Measurements from ENCODE around the gene DNAJC12.
"Not testable (repeated sequence)": the region's sequence is repeated elsewhere in the genome, so short reads cannot be mapped to it uniquely, and the experiment has no call there.

The DNAJC12 gene

DNA sequence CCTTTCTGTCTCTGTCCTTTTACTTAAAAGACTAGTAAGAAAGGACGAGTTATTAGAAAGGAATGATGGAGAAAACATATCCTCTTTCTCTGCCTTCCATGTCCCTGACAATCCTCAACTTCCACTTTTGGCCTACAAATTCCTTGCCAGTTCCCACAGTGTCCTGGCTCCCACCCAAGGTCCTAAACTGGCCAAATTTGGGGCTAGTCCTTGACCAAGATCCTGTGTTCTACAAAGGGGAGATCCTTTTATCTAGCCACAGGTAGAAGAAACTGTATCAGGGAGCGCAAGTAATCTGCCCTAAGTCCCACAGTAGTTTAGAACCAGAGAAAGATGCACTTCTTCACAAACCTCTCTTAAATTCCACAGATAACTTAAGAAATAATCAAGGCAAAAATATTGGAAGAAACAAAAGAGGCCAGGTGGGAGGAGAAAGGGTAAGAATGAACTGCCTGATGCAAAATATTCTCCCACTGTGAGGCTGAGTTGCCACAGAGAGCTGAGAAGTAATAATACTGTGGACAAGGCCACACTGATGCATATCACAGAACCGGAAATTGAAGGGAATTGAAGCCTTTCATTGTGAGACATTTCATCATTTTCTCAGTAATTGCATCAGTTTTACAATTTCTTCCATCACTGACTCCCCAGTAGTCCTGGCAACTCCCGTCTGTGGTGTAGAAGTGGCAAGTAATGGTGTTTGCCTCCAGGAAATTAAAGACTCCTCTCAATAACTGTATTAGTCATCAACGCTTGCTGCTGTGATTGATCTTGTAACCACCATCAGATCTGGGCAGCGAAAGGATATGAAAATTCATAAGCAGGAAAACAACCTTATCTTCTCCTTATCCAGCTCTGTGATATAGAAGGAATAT is 47.2 kb downstream of the DNAJC12 start:
- DNase-seq, result no peak

DNA sequence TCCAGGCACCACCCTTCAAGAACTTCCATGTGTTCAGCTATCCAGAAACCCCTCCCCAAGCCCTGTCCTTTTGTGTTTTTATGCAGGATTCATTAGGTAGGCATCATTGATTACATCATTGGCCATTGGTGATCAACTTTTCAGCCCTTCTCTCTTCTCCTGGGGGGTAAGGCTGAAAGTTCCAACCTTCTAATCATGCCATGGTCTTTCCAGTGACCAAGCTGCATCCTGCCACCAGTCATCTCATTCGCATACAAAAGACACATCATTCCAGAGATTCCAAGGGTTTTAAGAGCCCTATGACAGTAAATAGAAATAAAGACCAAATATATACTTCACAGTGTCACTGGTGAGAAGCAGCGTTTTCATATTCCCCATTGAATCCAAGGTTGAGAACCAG is 48.2 kb downstream of the DNAJC12 start:
- no peak for DNase-seq

DNA sequence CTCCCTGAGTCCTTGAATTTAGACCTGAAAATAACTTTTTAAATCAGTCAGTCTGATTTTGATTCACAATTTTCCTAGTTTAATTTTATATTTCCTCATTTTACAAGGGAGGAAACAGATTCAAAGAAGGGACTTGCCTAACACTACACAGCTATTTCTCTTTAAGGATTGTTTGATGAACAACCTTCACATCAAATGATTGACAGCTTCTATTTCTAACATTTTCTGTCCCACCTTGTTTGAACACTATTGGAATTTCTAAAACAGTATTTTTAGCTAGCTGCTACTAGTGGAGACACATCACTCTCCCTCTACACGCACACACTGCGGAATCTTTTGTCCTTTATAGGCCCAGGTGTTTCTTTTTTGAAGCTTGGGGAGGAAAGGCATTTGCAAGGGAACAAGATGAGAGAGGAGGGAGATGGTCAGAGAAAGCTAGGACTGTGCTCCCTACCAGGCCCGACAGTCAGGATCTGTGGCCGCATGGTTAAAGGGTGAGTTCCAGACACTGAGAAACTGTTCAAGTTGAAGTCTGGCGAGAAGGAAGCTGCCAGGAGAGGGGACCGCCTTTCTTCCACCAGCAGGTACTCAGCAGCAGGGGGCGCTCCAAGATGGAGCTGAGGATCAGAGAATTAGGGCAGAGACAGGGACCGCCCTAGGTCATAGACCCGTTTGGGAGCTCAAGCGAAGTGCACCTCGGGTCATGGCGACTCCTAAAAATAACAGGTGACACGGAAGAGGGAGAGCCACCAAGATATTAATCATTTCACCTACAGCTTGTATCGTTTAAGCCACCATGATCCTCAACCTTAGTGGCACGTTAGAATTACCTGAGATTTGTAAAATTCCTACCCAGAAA is 49.7 kb downstream of the DNAJC12 start:
- peak; percentile 87 for DNase-seq

DNA sequence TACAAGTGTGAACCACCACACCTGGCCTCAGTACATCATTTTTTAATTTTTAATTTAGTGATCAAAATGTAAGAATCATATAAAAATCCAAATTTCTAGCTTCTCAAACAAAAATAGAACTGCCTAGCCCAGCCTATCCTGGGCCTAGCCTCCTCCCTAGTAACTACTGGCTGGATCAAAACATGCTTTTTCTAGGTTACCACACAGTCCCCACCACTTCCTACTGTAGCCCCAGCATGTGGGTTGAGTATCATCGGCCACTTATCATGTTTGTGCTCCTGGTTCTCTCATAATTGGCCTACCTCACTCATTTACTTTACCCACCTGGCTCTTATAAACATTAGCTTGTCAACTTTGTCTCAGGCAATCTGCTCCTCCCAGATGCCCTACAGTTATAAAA is 52.9 kb downstream of the DNAJC12 start:
- no peak for DNase-seq

DNA sequence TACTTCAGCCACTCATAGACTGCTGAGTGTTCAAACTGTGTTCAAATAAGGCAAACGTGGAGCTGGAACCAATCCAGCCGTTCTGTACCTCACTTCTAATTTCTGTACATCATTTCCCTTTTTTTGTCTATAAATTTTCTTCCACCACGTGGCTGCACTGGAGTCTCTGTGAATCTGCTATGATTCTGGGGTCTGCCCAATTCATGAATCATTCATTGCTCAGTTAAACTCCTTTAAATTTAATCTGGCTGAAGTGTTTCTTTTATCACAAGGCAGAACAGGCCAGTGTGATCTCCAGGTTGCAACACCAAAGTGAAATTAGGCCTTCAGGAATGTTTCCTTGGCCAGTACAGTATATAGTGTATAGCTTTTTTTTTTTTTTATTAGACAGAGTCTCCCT is 53.5 kb downstream of the DNAJC12 start:
- no peak for DNase-seq

DNA sequence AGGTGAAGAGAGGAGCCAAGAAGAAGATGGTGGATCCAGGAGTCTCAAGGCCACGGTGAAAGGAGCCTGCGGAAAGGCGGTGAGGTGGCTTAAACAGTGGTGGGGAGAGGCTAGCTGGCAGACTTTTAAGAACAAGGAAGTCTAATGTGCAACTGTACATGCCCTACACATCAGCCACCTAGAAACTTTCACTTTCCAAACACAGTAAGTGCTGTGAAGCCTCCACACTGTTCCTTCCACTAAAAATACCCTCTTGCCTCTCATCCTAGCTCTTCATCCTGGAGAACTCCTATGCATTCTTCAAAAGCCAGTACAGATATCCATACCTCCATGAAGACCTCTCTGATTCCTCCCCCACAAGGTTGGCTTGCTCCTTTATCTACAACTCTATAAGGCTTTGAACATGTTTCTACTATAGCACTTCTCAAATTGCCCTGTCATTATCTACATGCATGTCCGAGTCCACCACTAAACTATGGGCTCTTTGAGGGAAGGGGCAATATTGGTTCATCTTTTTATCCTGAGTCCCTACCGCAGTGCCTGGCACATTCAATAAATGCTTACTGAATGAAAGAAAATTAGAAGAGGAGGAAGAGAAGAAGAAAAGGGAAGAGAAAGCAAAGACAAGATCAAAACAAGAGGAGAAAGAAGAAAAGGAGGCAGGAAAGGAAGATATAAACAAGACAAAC is 54.2 kb downstream of the DNAJC12 start:
- DNase-seq, result no peak

DNA sequence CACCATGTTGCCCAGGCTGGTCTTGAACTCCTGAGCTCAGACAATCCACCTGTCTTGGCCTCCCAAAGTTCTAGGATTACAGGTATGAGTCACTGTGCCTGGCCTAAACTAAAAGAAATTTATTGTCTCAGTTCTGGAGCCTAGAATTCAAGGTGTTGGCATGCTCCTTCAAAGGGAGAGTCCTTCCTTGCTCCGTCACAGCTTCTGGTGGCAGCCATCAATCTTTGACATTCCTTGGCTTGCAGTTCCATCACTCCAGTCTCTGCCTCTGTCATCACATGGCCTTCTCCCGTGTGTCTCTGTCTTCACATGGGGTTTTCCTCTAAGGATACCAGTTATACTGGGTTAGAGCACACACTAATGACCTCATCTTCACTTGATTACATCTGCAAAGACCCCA is 55.5 kb downstream of the DNAJC12 start:
- DNase-seq, result no peak

DNA sequence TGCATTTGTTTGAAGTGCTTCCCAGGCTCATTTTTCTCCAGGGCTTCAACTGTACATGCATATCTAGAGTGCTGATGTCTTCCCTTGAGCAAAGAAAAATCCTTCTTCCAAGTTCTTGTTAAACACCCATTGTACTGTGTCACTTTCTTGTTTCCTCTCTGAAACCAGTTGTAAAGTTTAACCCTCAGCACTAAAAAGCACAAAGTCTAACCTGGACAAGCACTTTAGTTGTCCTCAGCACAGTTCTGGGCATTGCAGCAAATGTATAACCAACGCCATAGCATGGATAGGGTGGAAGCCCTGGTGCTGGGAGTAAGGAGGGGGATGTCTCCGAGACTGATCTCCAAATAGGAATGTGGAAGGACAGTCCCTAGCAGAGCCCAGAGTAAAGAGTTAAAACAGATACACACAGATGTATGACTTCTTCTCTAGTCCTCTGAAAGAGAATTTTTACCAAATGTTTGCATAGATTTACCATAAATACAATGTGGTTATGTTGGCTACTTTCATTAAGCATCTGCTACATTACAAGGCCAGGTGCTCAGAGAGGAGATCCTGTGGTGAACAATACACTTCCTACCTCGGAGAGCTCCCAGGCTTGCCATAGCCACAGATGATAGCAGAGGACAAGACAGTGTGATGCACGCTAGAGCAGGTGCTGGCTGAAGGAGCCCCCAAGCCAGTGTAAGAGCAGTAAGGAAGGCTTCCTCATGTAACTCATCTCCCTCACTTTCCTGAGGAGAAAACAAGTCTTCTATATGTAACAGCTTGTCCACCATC is 57.0 kb downstream of the DNAJC12 start:
- DNase-seq, result no peak

DNA sequence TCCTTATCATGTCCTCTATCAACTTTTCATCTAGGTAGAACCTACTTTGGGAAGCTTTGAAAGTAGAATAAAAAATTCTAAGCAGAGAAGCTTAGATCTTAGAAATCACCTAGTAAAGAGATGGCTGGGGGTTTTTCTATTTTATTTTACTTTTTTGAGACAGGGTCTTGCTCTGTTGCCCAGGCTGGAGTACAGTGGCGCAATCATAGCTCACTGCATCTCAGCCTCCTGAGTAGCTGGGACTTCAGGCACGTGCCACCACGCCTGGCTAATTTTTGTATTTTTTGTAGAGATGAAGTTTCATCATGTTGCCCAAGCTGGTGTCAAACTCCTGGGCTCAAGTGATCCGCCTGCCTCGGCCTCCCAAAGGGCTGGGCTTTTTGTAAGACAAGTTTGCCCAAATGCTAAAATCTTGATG is 57.8 kb downstream of the DNAJC12 start:
- not testable (repeated sequence) for DNase-seq

DNA sequence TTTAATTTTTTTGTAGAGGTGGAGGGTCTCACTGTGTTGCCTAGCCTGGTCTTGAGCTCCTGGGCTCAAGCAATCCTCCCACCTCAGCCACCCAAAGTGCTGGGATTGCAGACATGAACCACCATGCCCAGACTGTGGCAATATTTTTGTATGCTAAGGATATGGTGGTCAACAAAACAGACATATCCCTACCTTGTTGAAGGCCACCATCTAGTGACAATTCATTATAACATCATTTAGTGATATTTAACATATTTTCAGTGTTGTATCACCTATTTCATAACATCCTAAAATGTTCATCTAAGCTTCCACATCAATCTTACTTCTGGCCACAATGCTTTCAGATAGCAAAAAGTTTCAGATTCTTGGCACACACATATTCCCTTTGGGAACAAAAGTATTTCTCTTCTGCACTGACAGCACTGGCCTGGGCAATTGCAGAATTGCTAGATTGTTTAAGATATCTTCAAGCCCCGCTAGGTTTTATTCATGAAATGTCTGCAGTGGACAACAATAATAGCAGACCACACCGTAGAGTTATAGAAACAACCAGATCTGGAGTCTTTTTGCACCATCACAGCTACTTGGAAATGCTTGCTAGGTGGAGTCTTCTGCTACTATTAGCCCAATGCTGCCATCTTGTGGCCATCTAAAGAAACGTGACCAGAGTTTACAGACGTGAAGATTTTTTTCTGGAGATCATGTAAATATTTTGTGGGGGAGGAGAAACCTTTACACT is 58.4 kb downstream of the DNAJC12 start:
- DNase-seq, result peak; percentile 73

DNA sequence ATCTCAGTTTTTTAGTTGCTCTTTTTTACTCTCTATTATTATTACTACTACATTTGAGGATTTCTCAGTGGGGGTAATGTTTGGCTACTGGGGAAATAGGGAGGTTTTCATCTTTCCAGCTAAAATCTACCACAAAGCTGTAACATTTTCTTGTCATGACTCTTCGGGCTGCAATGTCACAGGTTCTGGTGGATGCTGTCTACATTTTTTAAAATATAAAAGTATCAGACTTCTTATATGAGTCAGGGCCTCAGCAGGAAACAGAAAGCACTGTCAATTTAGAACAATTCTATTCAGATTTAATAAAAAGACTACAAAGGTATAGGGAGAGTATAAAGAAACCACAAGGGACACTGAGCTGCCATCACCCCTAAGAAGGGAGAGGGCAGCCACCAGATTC is 61.6 kb downstream of the DNAJC12 start:
- no peak for DNase-seq

DNA sequence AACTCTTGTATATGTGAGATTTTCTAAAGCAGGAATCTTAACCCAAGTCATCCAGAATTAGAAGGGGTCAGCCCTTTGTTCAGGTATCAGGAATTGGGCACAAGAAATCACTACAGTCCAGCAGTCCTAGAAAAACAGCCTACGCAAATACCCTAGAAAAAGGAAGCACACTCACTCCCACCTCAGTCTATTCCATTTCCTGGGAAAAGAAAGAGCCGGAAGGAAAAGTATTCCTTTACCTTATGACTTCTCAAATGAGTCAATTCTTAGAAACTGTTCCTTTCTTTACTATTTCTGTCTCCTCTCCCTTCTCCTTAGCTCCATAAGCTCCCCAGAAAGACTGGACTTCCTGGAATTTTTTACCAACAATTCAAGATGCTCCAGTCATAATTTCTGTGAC is 62.7 kb downstream of the DNAJC12 start:
- no peak for DNase-seq

DNA sequence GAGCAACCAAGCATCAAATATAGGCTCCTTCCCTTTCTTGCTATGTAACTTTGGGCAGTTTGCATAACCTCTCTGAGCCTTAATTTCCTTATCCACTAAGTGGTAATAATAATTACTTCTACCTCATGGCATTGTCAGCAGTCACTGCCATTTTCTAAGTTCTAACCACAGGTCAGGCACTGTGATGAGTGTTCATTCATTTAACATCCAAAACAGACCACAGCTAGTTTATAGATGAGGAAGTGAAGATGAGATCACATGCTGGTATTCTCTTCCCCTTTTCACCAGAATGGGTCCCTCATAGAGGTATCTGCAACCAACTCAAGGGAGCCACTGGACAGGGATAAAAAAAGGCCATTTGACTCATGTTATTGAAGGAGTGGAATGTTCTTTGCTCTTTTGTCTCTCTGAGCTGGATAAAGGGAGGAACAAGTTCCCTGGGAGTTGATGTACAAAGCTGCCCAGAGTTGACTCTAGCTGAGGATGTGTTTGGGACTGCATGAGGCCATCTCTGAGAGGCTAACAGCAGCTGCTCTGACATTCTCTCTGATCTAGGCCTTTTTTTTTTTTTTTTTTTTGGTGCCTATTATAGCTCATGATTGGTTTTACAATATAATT is 65.0 kb downstream of the DNAJC12 start:
- no peak for DNase-seq

DNA sequence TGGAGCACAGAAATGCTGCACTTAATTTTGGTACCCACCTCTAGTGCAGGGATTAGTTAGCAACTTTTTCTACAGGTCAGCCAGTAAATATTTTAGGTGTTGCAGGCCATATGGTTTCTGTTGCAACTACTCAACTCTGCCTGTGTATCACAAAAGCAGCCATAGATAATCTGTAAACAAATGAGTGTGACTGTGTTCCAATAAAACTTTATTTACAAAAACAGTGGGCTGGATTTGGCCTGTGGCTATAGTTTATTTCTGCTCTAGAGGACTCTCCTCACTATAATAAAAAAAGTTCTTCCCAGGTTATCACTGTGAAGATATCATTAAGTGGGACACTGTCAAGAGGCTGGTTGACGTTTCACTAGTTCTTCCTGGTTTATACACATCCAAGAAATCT is 65.8 kb downstream of the DNAJC12 start:
- no peak for DNase-seq

DNA sequence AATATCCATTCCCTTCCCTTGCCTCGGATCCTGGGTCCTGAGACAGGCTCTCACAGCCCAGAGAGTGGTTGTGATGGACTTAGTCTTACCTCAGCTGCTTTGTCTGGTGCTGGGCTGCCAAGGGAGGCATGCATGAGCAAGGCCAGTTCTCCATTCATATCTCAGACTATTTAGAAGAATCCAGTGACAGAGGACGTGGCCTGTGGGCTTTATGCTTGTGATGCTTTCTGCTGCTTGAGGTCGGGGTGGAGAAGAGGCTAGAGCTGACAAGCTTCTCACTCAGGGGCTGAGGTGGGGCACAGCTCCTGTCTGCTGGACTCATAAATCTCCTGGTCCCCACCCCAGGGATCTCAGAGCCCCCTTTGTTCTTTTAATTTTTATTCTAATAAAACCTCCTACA is 66.8 kb downstream of the DNAJC12 start:
- DNase-seq, result no peak

DNA sequence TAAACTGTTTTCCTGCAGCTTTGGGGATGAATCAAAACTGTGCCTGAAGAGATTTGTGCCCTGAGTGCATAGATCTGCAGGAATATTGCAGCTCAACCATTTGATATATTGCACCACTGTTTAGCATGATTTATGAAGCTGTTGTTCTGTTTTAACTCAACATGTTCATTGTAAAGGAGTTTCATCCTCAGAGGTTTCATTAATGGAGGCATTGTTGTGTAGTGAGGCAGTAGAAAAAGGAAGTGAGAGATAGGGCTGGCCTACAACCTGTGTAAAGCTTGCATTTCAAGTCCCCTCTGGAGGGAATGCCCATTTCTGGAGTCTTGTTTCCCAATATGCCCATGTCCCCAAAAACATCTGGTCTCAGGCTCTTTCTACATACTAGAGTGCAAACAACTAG is 67.5 kb downstream of the DNAJC12 start:
- DNase-seq, result no peak

DNA sequence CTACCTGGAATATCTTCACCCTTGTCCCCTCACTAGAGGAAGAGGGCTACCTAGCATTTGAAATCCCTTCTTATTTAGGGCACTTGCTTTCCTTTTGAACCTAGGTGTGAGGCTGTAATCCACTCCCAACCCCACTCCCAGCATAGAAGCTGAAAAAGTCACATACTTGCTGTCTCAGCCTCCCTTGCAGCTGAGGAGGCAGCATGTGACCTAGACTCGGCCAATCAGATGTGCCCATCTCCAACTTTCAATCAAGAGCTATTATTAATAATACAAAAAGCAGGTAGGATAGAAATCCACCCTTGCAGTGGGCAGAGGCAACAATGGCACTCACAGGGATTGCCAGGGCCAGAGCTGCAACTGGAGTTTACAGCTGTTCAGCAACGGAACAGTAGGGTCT is 70.7 kb downstream of the DNAJC12 start:
- DNase-seq, result no peak

DNA sequence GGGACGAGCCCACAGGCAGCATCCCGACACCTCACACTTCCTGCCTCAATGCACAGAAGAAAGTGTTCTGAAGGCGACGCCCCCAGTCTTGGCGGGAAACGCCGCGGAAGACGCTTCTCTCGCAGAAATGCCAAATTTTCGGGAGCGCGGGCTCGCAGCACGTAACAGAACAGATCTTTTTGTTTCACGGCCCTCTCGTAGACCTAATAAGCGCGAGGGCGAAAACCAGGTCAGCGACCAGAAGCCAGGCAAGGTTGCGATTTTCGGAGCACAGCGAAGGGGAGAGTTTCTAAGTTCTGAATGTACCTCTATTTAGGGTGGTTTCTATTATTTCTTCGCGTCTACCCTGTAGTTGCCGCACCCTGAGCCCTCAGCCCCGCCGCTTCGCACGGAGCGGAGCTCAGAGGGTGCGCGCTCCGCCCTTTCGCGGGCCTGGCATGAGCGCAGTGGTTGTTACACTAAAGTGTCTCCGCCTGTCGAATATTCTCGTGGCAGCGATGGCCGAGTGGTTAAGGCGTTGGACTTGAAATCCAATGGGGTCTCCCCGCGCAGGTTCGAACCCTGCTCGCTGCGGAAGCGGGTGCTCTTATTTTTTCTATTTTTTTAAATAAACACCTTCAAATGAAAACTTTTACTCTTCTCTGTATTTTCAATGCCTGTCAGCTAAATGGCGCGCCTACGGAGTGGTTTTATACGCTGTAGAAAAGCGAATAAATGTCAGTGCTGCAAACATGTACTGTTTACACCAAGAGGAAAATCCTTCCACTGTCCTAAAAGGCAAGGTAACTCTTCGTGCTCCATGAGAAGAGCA is 73.8 kb downstream of the DNAJC12 start:
- peak; percentile 96 for DNase-seq

DNA sequence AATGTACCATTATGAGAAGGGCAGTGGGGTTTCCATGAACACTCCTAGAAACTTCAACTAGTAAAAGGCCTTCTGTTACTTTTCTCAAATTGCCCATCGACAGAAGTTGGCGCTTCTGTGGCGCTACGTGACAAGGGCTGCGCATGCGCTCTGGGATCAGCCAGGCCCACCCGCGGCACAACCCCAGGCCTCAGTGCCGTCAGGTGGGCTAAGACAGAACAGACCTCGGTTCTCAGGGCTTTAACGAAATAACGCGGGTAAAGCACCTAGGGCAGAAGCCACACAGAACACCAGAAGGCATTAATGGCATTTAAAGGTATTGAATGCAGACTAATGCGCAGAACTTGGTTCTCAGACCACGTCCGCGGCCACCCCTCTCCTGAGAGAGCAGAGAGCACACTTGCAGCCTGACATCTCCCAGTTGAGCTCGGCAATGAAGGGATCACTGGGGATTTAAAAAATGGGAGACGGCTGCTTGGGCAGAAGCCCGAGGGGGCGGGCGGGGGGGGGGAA is 74.4 kb downstream of the DNAJC12 start:
- DNase-seq, result peak; percentile 81

DNA sequence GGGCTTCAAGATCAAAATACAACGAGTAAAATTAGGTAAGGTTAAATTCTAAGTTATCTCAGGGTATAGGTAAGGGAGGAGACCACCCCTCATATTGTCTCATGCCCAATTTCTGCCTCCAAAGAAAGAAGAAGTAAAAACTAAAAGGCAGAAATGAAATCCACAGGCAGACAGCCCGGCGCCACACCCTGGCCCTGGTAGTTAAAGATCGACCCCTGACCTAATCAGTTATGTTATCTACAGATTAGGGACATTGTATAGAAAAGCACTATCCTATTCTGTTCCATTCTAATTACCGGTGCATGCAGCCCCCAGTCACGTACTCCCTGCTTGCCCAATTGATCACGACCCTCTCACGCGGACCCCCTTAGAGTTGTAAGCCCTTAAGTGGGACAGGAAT is 75.4 kb downstream of the DNAJC12 start:
- not testable (repeated sequence) for DNase-seq

Data from islet precursor cell (in vitro differentiated cells).